ENCODE results near the gene MSI2. TPM values are rescaled to one million over a fixed set of nuclear protein-coding genes. Genes with fewer than 3 reads are reported as not detected.

MSI2 gene
- total RNA-seq, 2 donors from 2014 or later = 88.3 to 114 TPM

DNA sequence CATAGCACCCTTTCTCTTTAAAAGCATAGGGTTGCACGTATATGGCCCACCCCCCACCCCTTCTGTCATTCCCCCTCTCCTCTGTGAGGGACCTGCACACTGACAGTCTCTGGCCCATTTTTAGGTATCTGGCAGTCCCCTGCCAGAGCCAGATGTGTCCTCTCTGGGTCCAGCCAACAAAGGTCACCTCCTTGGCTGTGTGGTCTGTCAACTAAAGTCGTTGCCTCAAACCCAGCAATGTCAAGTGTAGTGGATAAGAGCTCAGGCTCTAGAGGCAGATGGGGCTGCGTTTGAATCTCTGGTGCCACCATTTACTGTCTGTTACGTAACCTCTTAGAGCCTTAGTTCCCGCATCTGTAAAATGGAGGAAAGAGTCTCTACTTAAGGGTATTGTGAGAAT, 211.5 kb downstream of the MSI2 start:
- peaks cover 54% of the 10 kb centered on the region for H3K4me1 Mint-ChIP-seq
- WGBS, 2 experiments (ENCODE audit: insufficient coverage in 1 of 2, insufficient read length in 1 of 2) = 91 to 96% methylated on average over 4 to 5 of the region's 5 CpGs

DNA sequence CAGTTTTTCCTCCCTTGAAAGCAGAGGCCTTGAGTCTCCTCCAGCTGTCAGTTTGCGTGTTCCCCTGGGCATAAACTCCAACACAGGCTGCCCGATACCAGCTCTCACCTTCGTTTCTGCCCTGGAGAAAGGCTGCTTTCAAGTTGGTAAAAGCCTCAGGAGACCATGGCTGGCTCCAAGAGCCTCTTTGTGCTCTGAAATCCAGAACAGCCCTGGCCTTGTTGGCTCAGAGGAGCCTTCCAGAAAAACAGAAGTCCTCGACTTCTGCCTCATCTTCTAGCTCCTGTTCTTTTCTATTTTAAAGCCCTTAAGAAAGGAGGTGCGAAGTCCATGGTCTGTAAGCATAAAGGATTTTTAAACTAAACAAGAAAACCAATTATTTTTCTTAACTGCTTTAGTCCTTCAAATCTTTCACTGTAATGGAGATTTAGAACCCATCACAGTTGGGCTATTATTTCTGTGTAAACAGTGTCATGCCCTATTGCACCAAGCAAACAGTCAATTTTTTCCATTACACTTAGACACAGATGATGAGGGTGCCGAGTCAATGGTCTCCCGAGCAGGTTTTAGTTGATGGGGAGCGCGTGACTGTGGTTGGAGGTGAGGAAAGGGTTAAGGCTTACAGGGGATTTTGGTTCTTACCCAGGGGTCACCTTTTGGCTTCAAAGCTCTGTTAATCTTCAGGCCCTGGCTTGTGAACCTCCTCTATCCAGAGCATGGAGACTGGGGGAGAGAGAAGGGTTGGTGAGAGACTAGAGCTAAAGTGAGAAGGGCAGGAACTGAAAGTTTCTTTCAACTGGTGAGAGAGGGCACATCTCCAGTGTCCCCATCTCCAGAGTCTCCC, 212.8 kb downstream of the MSI2 start:
- Histone ChIP-seq H3K4me3 (ENCODE audit: low read length) (no peak overlapping the region), H3K36me3 (ENCODE audit: control insufficient read depth, insufficient read depth, low read length) (no peaks in the 10 kb centered on the region), H3K9ac (ENCODE audit: extremely low read depth, low read length, poor library complexity, severe bottlenecking) (no peak overlapping the region), H3K27ac (ENCODE audit: low read depth, low read length) (peak overlapping the region; percentile 66), H3K9me3 (ENCODE audit: control insufficient read depth, low read length) (no peaks in the 10 kb centered on the region), H3K4me1 (ENCODE audit: control insufficient read depth, insufficient read depth, low read length) (peaks cover 23% of the 10 kb centered on the region), H3K27me3 (ENCODE audit: control insufficient read depth, insufficient read depth, low read length, poor library complexity, severe bottlenecking) (no peaks in the 10 kb centered on the region)
- no peaks in the 10 kb centered on the region for H3K27me3 Mint-ChIP-seq (ENCODE audit: insufficient read depth)
- no peak overlapping the region for H3K27ac Mint-ChIP-seq
- H3K4me1 Mint-ChIP-seq = peaks cover 63% of the 10 kb centered on the region
- TF ChIP-seq, protein P1, sequence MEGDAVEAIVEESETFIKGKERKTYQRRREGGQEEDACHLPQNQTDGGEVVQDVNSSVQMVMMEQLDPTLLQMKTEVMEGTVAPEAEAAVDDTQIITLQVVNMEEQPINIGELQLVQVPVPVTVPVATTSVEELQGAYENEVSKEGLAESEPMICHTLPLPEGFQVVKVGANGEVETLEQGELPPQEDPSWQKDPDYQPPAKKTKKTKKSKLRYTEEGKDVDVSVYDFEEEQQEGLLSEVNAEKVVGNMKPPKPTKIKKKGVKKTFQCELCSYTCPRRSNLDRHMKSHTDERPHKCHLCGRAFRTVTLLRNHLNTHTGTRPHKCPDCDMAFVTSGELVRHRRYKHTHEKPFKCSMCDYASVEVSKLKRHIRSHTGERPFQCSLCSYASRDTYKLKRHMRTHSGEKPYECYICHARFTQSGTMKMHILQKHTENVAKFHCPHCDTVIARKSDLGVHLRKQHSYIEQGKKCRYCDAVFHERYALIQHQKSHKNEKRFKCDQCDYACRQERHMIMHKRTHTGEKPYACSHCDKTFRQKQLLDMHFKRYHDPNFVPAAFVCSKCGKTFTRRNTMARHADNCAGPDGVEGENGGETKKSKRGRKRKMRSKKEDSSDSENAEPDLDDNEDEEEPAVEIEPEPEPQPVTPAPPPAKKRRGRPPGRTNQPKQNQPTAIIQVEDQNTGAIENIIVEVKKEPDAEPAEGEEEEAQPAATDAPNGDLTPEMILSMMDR (conservative IDR thresholded peaks at IDR 0.05) = no peak
- no peak overlapping the region for H3K4me3 Mint-ChIP-seq
- DNase-seq = no peak
- H3K9me3 Mint-ChIP-seq = no peaks in the 10 kb centered on the region
- 84 to 95% methylated on average over 6 to 9 of the region's 9 CpGs for WGBS, 2 experiments (ENCODE audit: insufficient coverage in 1 of 2, insufficient read length in 1 of 2)
- no peaks in the 10 kb centered on the region for H3K36me3 Mint-ChIP-seq (ENCODE audit: low read depth)

More for the DNA sequence above, 211.5 kb downstream of the MSI2 start:
- Histone ChIP-seq H3K4me3 (ENCODE audit: low read length) (no peak overlapping the region), H3K9me3 (ENCODE audit: control insufficient read depth, low read length) (no peaks in the 10 kb centered on the region), H3K9ac (ENCODE audit: extremely low read depth, low read length, poor library complexity, severe bottlenecking) (no peak overlapping the region), H3K27ac (ENCODE audit: low read depth, low read length) (no peak overlapping the region), H3K4me1 (ENCODE audit: control insufficient read depth, insufficient read depth, low read length) (peaks cover 23% of the 10 kb centered on the region), H3K27me3 (ENCODE audit: control insufficient read depth, insufficient read depth, low read length, poor library complexity, severe bottlenecking) (no peaks in the 10 kb centered on the region), H3K36me3 (ENCODE audit: control insufficient read depth, insufficient read depth, low read length) (no peaks in the 10 kb centered on the region)
- Mint-ChIP-seq H3K27ac (no peak overlapping the region), H3K4me3 (no peak overlapping the region), H3K9me3 (no peaks in the 10 kb centered on the region), H3K27me3 (ENCODE audit: insufficient read depth) (no peaks in the 10 kb centered on the region), H3K36me3 (ENCODE audit: low read depth) (no peaks in the 10 kb centered on the region)
- no peak for DNase-seq
- TF ChIP-seq, protein P1 (conservative IDR thresholded peaks at IDR 0.05) = no peak

DNA sequence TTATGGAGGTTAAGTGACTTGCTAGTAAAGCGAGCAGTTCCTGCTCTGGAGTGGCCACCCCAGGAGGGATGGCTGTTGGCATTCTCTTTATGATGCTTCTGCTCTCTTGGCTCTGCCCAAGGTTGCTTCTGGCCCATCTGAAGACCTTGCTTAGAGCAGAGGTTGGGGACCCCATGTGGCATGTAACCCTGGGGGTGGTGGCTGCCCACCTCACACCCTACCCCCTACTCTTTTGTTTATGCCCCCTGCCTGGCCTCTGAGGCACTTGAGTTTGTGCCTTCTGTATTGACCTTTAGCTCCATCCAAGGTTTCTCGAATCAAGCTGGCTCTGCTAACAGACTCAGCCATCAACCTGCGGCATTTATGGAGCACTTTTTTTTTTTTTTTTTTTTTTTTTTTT, 214.6 kb downstream of the MSI2 start:
- no peak overlapping the region for H3K27ac Mint-ChIP-seq
- no peaks in the 10 kb centered on the region for H3K36me3 Mint-ChIP-seq (ENCODE audit: low read depth)
- Histone ChIP-seq H3K9ac (ENCODE audit: extremely low read depth, low read length, poor library complexity, severe bottlenecking) (no peak overlapping the region), H3K4me3 (ENCODE audit: low read length) (no peak overlapping the region), H3K4me1 (ENCODE audit: control insufficient read depth, insufficient read depth, low read length) (peaks cover 24% of the 10 kb centered on the region), H3K27me3 (ENCODE audit: control insufficient read depth, insufficient read depth, low read length, poor library complexity, severe bottlenecking) (no peaks in the 10 kb centered on the region), H3K9me3 (ENCODE audit: control insufficient read depth, low read length) (no peaks in the 10 kb centered on the region), H3K36me3 (ENCODE audit: control insufficient read depth, insufficient read depth, low read length) (no peaks in the 10 kb centered on the region), H3K27ac (ENCODE audit: low read depth, low read length) (no peak overlapping the region)
- H3K9me3 Mint-ChIP-seq = no peaks in the 10 kb centered on the region
- no peak for DNase-seq
- H3K4me3 Mint-ChIP-seq = no peak overlapping the region
- no peaks in the 10 kb centered on the region for H3K27me3 Mint-ChIP-seq (ENCODE audit: insufficient read depth)
- TF ChIP-seq, protein P1 (conservative IDR thresholded peaks at IDR 0.05) = no peak
- peaks cover 68% of the 10 kb centered on the region for H3K4me1 Mint-ChIP-seq
- 88 to 100% methylated on average over 1 to 3 of the region's 3 CpGs for WGBS, 2 experiments (ENCODE audit: insufficient coverage in 1 of 2, insufficient read length in 1 of 2)

Data from endodermal cell (in vitro differentiated cells).